Left ventricle myocardium inferior (tissue), 1 donor: ENCODE results near the gene GEMIN4. TPM values are rescaled to one million over a fixed set of nuclear protein-coding genes. Genes with fewer than 3 reads are reported as not detected.
"Not testable (repeated sequence)": the region's sequence is repeated elsewhere in the genome, so short reads cannot be mapped to it uniquely, and the experiment has no call there.

Experiments used
- DNase-seq: peaks from one replicate; pipeline ENCODE4 v3.0.0-alpha.2; 2020
- H3K27ac ChIP-seq: fragments of 200-600 bp; replicated peaks from 2 replicates; pipeline ENCODE4 v1.8.0; 2021
- H3K27me3 ChIP-seq: fragments of 200-600 bp; 2 replicates; pipeline ENCODE4 v1.8.0; 2021; ENCODE audit warnings: low read depth
- H3K36me3 ChIP-seq: fragments of 200-600 bp; 2 replicates; pipeline ENCODE4 v1.8.0; 2021
- H3K4me1 ChIP-seq: fragments of 200-600 bp; 2 replicates; pipeline ENCODE4 v1.8.0; 2021
- H3K4me3 ChIP-seq: fragments of 200-600 bp; 2 replicates; pipeline ENCODE4 v1.8.0; 2021; ENCODE audit warnings: mild to moderate bottlenecking, moderate library complexity
- H3K9me3 ChIP-seq: fragments of 200-600 bp; replicated peaks from 2 replicates; pipeline ENCODE4 v1.8.0; 2021
- intact Hi-C: fragments of 100-400 bp; cut with micrococcal nuclease; formaldehyde crosslinking; loops from one replicate; pipeline ENCODE4 v1.11.0; 2022
- total RNA-seq: library from RNA; stranded (reverse); fragmentation: NEBNext Ultra II Directional; extraction: Animal tissue kit (Norgen Biotek cat#: 25700); gene quantifications from one replicate; pipeline ENCODE4 v1.2.1, GENCODE V29; 2021
- TF ChIP-seq, protein P1 (sequence below): fragments of 200-600 bp; IDR thresholded peaks from 2 replicates; pipeline ENCODE4 v1.8.0; 2021; ENCODE audit warnings: antibody characterized with exemption, mild to moderate bottlenecking, borderline replicate concordance
- donor health status: DM: no; HTN: yes; CAD: no; lungs with severe emphysema.

GEMIN4 gene
- total RNA-seq, 1 donor from 2014 or later: 11.1 TPM

DNA sequence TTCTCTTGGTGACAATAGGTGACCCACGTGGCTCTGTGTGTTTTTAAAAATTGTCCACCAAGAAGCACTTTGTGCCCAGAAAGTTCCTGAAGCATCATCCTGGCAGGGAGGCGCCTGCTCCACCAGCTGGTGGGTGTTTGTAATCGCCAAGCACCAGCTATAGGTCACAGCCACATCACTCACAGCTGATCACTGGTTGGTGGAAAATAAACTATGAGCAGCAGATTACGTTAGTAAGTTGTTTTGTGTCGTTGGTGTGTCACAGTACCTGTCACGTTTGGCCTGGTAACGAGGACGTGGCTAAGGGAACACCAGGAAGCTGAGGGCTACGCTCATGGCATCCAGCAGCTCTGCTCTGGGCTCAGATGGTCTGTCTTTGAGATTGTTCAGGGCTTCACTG is 40.2 kb upstream of the GEMIN4 start:
- Histone ChIP-seq H3K36me3 (peaks cover 42% of the 10 kb centered on the region), H3K9me3 (no peaks in the 10 kb centered on the region), H3K27ac (no peak overlapping the region), H3K4me3 (no peak overlapping the region), H3K4me1 (peaks cover 16% of the 10 kb centered on the region), H3K27me3 (no peaks in the 10 kb centered on the region)
- DNase-seq: no peak
- TF ChIP-seq, protein P1, sequence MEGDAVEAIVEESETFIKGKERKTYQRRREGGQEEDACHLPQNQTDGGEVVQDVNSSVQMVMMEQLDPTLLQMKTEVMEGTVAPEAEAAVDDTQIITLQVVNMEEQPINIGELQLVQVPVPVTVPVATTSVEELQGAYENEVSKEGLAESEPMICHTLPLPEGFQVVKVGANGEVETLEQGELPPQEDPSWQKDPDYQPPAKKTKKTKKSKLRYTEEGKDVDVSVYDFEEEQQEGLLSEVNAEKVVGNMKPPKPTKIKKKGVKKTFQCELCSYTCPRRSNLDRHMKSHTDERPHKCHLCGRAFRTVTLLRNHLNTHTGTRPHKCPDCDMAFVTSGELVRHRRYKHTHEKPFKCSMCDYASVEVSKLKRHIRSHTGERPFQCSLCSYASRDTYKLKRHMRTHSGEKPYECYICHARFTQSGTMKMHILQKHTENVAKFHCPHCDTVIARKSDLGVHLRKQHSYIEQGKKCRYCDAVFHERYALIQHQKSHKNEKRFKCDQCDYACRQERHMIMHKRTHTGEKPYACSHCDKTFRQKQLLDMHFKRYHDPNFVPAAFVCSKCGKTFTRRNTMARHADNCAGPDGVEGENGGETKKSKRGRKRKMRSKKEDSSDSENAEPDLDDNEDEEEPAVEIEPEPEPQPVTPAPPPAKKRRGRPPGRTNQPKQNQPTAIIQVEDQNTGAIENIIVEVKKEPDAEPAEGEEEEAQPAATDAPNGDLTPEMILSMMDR: no peak
- intact Hi-C loops: loop anchor here (10.0 kb wide), 1 partner anchor 83 kb away; no protein-coding TSS in a partner anchor

DNA sequence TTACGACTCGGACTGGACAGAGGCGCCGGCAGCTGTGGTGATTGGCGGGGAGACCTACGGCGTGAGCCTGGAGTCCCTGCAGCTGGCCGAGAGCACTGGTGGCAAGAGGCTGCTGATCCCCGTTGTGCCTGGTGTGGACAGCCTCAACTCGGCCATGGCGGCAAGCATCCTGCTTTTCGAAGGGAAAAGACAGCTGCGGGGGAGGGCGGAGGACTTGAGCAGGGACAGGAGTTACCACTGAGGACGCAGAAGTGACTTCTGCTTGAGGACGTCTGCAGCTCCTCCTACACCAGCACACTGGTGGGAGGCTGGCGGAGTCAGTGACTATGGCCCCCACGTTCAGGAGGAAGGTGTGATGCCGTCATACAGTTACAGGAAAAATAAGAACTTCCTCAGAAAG is 39.8 kb upstream of the GEMIN4 start:
- no peak for DNase-seq
- intact Hi-C loops: loop anchor here (10.0 kb wide), 1 partner anchor 83 kb away; no protein-coding TSS in a partner anchor
- H3K9me3 ChIP-seq: no peaks in the 10 kb centered on the region
- peaks cover 42% of the 10 kb centered on the region for H3K36me3 ChIP-seq
- no peak overlapping the region for H3K4me3 ChIP-seq
- TF ChIP-seq, protein P1: no peak
- peaks cover 16% of the 10 kb centered on the region for H3K4me1 ChIP-seq
- H3K27me3 ChIP-seq: no peaks in the 10 kb centered on the region
- no peak overlapping the region for H3K27ac ChIP-seq

DNA sequence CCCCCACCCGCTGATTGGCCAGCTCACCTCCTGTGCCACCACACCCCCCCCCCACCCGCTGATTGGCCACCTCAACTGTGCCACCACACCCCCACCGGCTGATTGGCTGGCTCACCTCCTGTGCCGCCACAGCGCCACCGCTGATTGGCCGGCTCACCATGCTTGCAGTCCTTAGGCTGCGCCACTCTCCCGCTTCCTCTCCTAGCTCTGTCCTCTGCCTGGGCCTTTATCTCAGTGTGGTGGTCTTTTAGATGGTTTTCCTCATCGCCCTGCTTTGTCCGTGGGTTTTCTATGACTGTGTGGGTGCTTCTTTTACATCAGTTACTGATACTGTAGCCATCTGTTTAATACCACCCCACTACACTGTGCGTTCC is 38.8 kb upstream of the GEMIN4 start:
- H3K27me3 ChIP-seq, DNase-seq, H3K9me3 ChIP-seq, H3K27ac ChIP-seq: not testable (repeated sequence)
- intact Hi-C loops: loop anchor here (10.0 kb wide), 1 partner anchor 84 kb away; no protein-coding TSS in a partner anchor
- H3K4me1 ChIP-seq: peaks cover 15% of the 10 kb centered on the region
- peaks cover 46% of the 10 kb centered on the region for H3K36me3 ChIP-seq
- peak overlapping the region; percentile 18 for H3K4me3 ChIP-seq

DNA sequence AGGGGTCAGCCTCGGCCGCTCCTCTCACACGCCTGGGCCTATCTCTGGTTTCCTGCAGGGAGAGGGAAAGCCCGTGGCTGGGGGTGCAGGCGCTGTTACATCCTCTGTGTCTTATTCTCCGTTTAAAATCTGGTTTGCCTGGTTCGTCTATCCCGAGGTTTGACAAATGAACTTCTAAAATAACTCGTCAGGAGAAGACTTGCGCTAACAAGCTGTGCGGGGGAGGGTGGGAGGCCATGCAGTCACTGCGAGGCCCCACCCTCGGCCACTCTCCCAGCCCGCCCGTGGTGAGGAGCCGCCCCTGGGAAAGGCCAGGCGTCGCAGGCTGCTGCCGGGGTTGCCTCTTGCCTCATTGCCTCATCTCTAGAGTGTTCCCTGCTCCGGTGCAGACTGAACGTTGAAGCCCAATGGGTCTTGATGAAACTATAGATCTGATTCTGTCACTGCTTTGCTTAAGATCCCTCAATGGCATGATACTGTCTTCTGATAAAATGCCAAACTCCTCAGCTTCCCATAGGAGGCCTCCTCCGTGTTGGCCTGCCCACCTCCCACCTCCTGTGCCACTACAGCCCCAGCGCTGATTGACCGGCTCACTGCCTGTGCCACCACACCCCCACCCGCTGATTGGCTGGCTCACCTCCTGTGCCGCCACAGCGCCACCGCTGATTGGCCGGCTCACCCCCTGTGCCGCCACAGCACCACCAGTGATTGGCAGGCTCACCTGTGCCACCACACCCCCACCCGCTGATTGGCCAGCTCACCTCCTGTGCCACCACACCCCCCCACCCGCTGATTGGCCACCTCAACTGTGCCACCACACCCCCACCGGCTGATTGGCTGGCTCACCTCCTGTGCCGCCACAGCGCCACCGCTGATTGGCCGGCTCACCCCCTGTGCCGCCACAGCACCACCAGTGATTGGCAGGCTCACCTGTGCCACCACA is 38.1 kb upstream of the GEMIN4 start:
- not testable (repeated sequence) for H3K27me3 ChIP-seq, H3K4me1 ChIP-seq, H3K4me3 ChIP-seq, H3K9me3 ChIP-seq
- peak; percentile 36 for DNase-seq
- intact Hi-C loops: loop anchor here (10.0 kb wide), 1 partner anchor 85 kb away; no protein-coding TSS in a partner anchor
- peak overlapping the region; percentile 11 for H3K27ac ChIP-seq
- peaks cover 51% of the 10 kb centered on the region for H3K36me3 ChIP-seq

DNA sequence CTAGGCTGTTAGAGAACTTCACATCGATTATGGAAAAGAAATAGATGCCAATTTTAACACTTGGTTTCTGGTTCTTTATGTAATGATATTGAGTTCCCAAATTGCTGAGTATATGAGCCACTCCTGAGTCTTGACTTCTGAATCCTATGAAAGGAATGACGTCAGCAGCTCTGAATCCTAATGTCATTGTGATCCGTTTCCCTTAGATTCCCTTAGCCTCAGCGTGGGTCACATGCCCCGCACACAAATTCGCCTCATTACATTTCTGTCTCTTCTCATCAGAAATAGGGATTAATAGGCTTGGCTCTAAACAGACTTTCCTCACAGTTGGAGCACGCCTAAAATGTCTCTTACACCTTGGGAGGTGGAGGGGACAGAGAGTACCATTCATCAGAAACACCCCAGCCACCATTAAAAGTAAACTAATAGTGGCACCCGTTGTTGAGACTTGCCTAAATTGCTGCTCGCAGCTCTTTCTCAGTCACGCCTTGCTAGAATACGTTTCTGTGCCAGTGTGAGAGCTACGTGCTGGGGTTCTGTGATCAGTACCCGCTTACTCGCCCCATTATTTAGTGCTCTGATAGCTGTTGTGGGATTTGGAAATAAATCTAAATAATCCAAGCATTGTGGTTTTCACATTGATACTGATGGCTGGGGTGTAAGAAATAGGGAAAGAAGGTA is 37.2 kb upstream of the GEMIN4 start:
- no peaks in the 10 kb centered on the region for H3K27me3 ChIP-seq
- no peak overlapping the region for H3K4me3 ChIP-seq
- peaks cover 5% of the 10 kb centered on the region for H3K4me1 ChIP-seq
- no peak overlapping the region for H3K27ac ChIP-seq
- peaks cover 55% of the 10 kb centered on the region for H3K36me3 ChIP-seq
- DNase-seq: no peak
- no peaks in the 10 kb centered on the region for H3K9me3 ChIP-seq
- intact Hi-C loops: no loop called here
- TF ChIP-seq, protein P1: no peak

DNA sequence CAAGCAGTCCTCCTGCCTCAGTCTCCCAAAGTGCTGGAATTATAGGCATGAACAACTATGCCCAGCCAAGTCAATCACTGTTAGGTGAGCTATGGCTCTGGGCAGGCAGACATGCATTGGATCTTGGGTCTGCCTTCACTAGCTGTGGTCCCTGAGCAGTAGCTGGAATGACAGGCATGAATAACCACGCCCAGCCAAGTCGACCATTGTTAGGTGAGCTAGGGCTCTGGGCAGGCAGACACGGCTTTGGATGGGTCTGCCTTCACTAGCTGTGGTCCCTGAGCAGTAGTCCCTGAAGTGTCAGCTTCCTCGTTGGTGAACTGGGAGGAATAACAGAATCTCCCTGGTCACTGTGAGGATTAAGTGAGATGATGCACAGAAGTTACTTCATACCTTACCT is 36.5 kb upstream of the GEMIN4 start:
- no peaks in the 10 kb centered on the region for H3K27me3 ChIP-seq
- DNase-seq: no peak
- intact Hi-C loops: no loop called here
- peaks cover 12% of the 10 kb centered on the region for H3K4me1 ChIP-seq
- peaks cover 58% of the 10 kb centered on the region for H3K36me3 ChIP-seq
- TF ChIP-seq, protein P1: no peak
- H3K4me3 ChIP-seq: no peak overlapping the region
- no peak overlapping the region for H3K27ac ChIP-seq
- H3K9me3 ChIP-seq: no peaks in the 10 kb centered on the region
